Measurements from ENCODE around the gene LMNTD1. TPM values are rescaled to one million over a fixed set of nuclear protein-coding genes. Genes with fewer than 3 reads are reported as not detected.

Gene LMNTD1
- polyA plus RNA-seq, 3 donors, result not detected

DNA sequence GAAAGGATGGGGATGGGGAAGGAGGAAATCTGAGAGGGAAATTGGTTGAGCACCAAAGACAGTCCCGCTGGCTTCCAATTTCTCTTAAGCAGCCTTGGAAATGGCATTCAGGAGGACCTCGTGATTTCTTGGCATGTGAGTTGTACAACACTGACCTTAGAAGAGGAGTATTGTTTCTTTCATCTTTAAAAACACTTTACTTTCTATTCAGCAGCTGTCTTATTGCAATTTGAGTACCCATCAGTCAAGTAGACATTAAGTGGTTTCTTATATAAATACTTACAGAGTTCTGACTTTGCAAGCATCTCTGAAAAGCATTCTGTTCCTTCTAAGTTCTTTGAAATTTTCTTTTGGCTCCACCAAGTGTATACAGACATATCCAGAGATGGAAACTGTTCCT, 83.2 kb downstream of the LMNTD1 start:
- Histone ChIP-seq H3K9ac (ENCODE audit: insufficient read depth, low read length, poor library complexity, severe bottlenecking) (no peak overlapping the region), H2AFZ (ENCODE audit: insufficient read depth, low read depth, low read length, poor library complexity, severe bottlenecking) (no peak overlapping the region), H4K20me1 (ENCODE audit: insufficient read depth, low read length) (no peaks in the 10 kb centered on the region), H3K36me3 (replicated peaks in 1 of 2; ENCODE audit: control insufficient read depth in 1 of 2, insufficient read depth in 2 of 2, low read length in 2 of 2) (no peaks in the 10 kb centered on the region), H3K27ac (ENCODE audit: low read depth in 1 of 2, low read length in 2 of 2) (no peak overlapping the region), H3K27me3 (ENCODE audit: control insufficient read depth in 2 of 2, insufficient read depth in 2 of 2, low read length in 2 of 2) (no peaks in the 10 kb centered on the region), H3K9me3 (replicated peaks in 1 of 2; ENCODE audit: control insufficient read depth in 1 of 2, insufficient read depth in 1 of 2, low read length in 2 of 2) (no peaks in the 10 kb centered on the region), H3K79me2 (ENCODE audit: insufficient read depth, low read length) (no peaks in the 10 kb centered on the region), H3K4me1 (ENCODE audit: control insufficient read depth in 1 of 2, insufficient read depth in 2 of 2, low read length in 2 of 2) (no peaks in the 10 kb centered on the region), H3K4me3 (replicated peaks in 1 of 3; ENCODE audit: low read depth in 2 of 3, low read length in 3 of 3) (no peak overlapping the region), H3K4me2 (replicated peaks; ENCODE audit: extremely low read depth, low read length, poor library complexity, severe bottlenecking) (no peak overlapping the region)
- peaks cover 0 to 8% (median 4%) of the 10 kb centered on the region in 7 donors for H3K9me3 Mint-ChIP-seq
- no peaks in the 10 kb centered on the region for H3K36me3 Mint-ChIP-seq
- no peaks in the 10 kb centered on the region for H3K27me3 Mint-ChIP-seq (ENCODE audit: low read depth in 3 of 3)
- no peak for DNase-seq
- WGBS (ENCODE audit: insufficient coverage), result no CpG with 5 or more reads among the region's 2 CpGs
- H3K27ac Mint-ChIP-seq, result no peak overlapping the region
- TF ChIP-seq, protein P1, sequence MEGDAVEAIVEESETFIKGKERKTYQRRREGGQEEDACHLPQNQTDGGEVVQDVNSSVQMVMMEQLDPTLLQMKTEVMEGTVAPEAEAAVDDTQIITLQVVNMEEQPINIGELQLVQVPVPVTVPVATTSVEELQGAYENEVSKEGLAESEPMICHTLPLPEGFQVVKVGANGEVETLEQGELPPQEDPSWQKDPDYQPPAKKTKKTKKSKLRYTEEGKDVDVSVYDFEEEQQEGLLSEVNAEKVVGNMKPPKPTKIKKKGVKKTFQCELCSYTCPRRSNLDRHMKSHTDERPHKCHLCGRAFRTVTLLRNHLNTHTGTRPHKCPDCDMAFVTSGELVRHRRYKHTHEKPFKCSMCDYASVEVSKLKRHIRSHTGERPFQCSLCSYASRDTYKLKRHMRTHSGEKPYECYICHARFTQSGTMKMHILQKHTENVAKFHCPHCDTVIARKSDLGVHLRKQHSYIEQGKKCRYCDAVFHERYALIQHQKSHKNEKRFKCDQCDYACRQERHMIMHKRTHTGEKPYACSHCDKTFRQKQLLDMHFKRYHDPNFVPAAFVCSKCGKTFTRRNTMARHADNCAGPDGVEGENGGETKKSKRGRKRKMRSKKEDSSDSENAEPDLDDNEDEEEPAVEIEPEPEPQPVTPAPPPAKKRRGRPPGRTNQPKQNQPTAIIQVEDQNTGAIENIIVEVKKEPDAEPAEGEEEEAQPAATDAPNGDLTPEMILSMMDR (IDR thresholded peaks at IDR 0.05), result no peak
- intact Hi-C loops (cut with micrococcal nuclease), result no loop called here
- no peak overlapping the region for H3K4me3 Mint-ChIP-seq
- no peaks in the 10 kb centered on the region for H3K4me1 Mint-ChIP-seq

GRCh38 chr12:25469368-25469767, 83.7 kb downstream of the LMNTD1 start:
- no peaks in the 10 kb centered on the region for H4K20me1 ChIP-seq (ENCODE audit: insufficient read depth, low read length)

More at GRCh38 chr12:25469368-25469767, 83.7 kb downstream of the LMNTD1 start:
- H3K36me3 Mint-ChIP-seq, result no peaks in the 10 kb centered on the region
- H3K9me3 ChIP-seq (replicated peaks in 1 of 2; ENCODE audit: control insufficient read depth in 1 of 2, insufficient read depth in 1 of 2, low read length in 2 of 2), result no peaks in the 10 kb centered on the region
- no peaks in the 10 kb centered on the region for H3K27me3 ChIP-seq (ENCODE audit: control insufficient read depth in 2 of 2, insufficient read depth in 2 of 2, low read length in 2 of 2)
- 96% methylated on average over 5 of the region's 6 CpGs for WGBS (ENCODE audit: insufficient coverage)
- TF ChIP-seq, protein P1 (IDR thresholded peaks at IDR 0.05), result no peak
- H3K27me3 Mint-ChIP-seq (ENCODE audit: low read depth in 3 of 3), result no peaks in the 10 kb centered on the region
- no peaks in the 10 kb centered on the region for H3K36me3 ChIP-seq (replicated peaks in 1 of 2; ENCODE audit: control insufficient read depth in 1 of 2, insufficient read depth in 2 of 2, low read length in 2 of 2)
- no peak overlapping the region for H3K9ac ChIP-seq (ENCODE audit: insufficient read depth, low read length, poor library complexity, severe bottlenecking)
- no peak overlapping the region for H3K4me3 Mint-ChIP-seq
- intact Hi-C loops (cut with micrococcal nuclease), result no loop called here
- no peak overlapping the region for H3K27ac Mint-ChIP-seq
- peaks cover 1 to 6% (median 4%) of the 10 kb centered on the region in 7 donors for H3K9me3 Mint-ChIP-seq
- H2AFZ ChIP-seq (ENCODE audit: insufficient read depth, low read depth, low read length, poor library complexity, severe bottlenecking), result no peak overlapping the region
- H3K27ac ChIP-seq (ENCODE audit: low read depth in 1 of 2, low read length in 2 of 2), result no peak overlapping the region
- H3K4me1 ChIP-seq (ENCODE audit: control insufficient read depth in 1 of 2, insufficient read depth in 2 of 2, low read length in 2 of 2), result no peaks in the 10 kb centered on the region
- no peak overlapping the region for H3K4me3 ChIP-seq (replicated peaks in 1 of 3; ENCODE audit: low read depth in 2 of 3, low read length in 3 of 3)
- DNase-seq, result no peak
- H3K4me1 Mint-ChIP-seq, result no peaks in the 10 kb centered on the region
- no peak overlapping the region for H3K4me2 ChIP-seq (replicated peaks; ENCODE audit: extremely low read depth, low read length, poor library complexity, severe bottlenecking)
- H3K79me2 ChIP-seq (ENCODE audit: insufficient read depth, low read length), result no peaks in the 10 kb centered on the region

Data from CD14-positive monocyte (primary cell).